ENCODE data around the gene SHBG. TPM values are rescaled to one million over a fixed set of nuclear protein-coding genes. Genes with fewer than 3 reads are reported as not detected.
A peak's percentile ranks its signal among the peaks of the same experiment; 100 is the strongest.

The SHBG gene
- total and polyA plus RNA-seq, 4 experiments from 2014 or later = not detected

- Histone ChIP-seq H3K4me1 (ENCODE audit: insufficient read depth, low read length) (peaks cover 42% of the 10 kb centered on the region), H3K27me3 (ENCODE audit: insufficient read depth, low read length) (no peaks in the 10 kb centered on the region), H3K27ac (ENCODE audit: low read depth, low read length) (peak overlapping the region; percentile 1), H3K4me3 (ENCODE audit: low read length in 2 of 2) (no peak overlapping the region), H3K36me3 (ENCODE audit: insufficient read depth, low read length) (peaks cover 8% of the 10 kb centered on the region), H3K9me3 (ENCODE audit: control insufficient read depth in 1 of 2, low read length in 2 of 2) (no peaks in the 10 kb centered on the region)
- H3K9me3 Mint-ChIP-seq = no peaks in the 10 kb centered on the region
- H3K27ac Mint-ChIP-seq = peak overlapping the region in 5 of 7 donors; percentile 23 to 63 (median 51)
- ChIA-PET CTCF (ENCODE audit: partially characterized antibody) (interaction anchor here (2.0 to 2.3 kb wide), 2 partner anchors 16 to 22 kb away, joined by 7 to 10 read pairs; partner anchors contain the start of genes SAT2 and SOX15), POLR2A (ENCODE audit: partially characterized antibody) (interaction anchor here (0.7 to 5.0 kb wide), 6 partner anchors 15 to 175 kb away, joined by 3 to 105 read pairs (median 4); partner anchors contain the start of genes MPDU1, SAT2, TP53 and WRAP53)
- DNase-seq = no peak
- no peaks in the 10 kb centered on the region for H3K27me3 Mint-ChIP-seq
- H3K4me1 Mint-ChIP-seq = peaks cover 25 to 53% (median 41%) of the 10 kb centered on the region in 4 donors
- H3K36me3 Mint-ChIP-seq = peaks cover 11 to 12% of the 10 kb centered on the region in 2 donors
- peak overlapping the region in 5 of 8 donors; percentile 70 to 95 (median 87) for H3K4me3 Mint-ChIP-seq
- intact Hi-C loops (cut with micrococcal nuclease) = no loop called here
Observed at GRCh38 chr17:7611635-7612293, 18.2 kb upstream of the SHBG start.

GRCh38 chr17:7612294-7612640 is 17.7 kb upstream of the SHBG start:
- ChIA-PET POLR2A (ENCODE audit: partially characterized antibody) (interaction anchor here (0.7 to 5.0 kb wide), 5 partner anchors 15 to 175 kb away, joined by 3 to 105 read pairs (median 4); partner anchors contain the start of genes MPDU1, SAT2, TP53 and WRAP53), CTCF (ENCODE audit: partially characterized antibody) (interaction anchor here (2.0 kb wide), 1 partner anchor 15 kb away, joined by 7 read pairs; the partner anchor contains the start of gene SAT2)
- intact Hi-C loops (cut with micrococcal nuclease) = no loop called here
- Histone ChIP-seq H3K4me3 (ENCODE audit: low read length in 2 of 2) (no peak overlapping the region), H3K27me3 (ENCODE audit: insufficient read depth, low read length) (no peaks in the 10 kb centered on the region), H3K4me1 (ENCODE audit: insufficient read depth, low read length) (peaks cover 42% of the 10 kb centered on the region), H3K27ac (ENCODE audit: low read depth, low read length) (peak overlapping the region; percentile 1), H3K36me3 (ENCODE audit: insufficient read depth, low read length) (peaks cover 8% of the 10 kb centered on the region), H3K9me3 (ENCODE audit: control insufficient read depth in 1 of 2, low read length in 2 of 2) (no peaks in the 10 kb centered on the region)
- peak overlapping the region in 7 of 8 donors; percentile 43 to 95 (median 85) for H3K4me3 Mint-ChIP-seq
- no peaks in the 10 kb centered on the region for H3K9me3 Mint-ChIP-seq
- peak overlapping the region in 6 of 7 donors; percentile 17 to 60 (median 30) for H3K27ac Mint-ChIP-seq
- peaks cover 25 to 53% (median 41%) of the 10 kb centered on the region in 4 donors for H3K4me1 Mint-ChIP-seq
- H3K27me3 Mint-ChIP-seq = no peaks in the 10 kb centered on the region
- DNase-seq = no peak
- H3K36me3 Mint-ChIP-seq = peaks cover 11 to 12% of the 10 kb centered on the region in 2 donors

GRCh38 chr17:7613769-7614424 is 16.0 kb upstream of the SHBG start:
- H3K9me3 Mint-ChIP-seq = no peaks in the 10 kb centered on the region
- H3K27me3 Mint-ChIP-seq = no peaks in the 10 kb centered on the region
- CTCF ChIA-PET (ENCODE audit: partially characterized antibody) = interaction anchor here (1.4 to 2.8 kb wide), 9 partner anchors 12 to 74 kb away, joined by 3 to 22 read pairs (median 6); partner anchors contain the start of genes ATP1B2, SAT2, SOX15 and TP53
- Histone ChIP-seq H3K36me3 (ENCODE audit: insufficient read depth, low read length) (peaks cover 8% of the 10 kb centered on the region), H3K27me3 (ENCODE audit: insufficient read depth, low read length) (no peaks in the 10 kb centered on the region), H3K4me3 (ENCODE audit: low read length in 2 of 2) (peak overlapping the region; percentile 60 to 74), H3K9me3 (ENCODE audit: control insufficient read depth in 1 of 2, low read length in 2 of 2) (no peaks in the 10 kb centered on the region), H3K4me1 (ENCODE audit: insufficient read depth, low read length) (peaks cover 42% of the 10 kb centered on the region), H3K27ac (ENCODE audit: low read depth, low read length) (peak overlapping the region; percentile 66)
- H3K36me3 Mint-ChIP-seq = peaks cover 11 to 12% of the 10 kb centered on the region in 2 donors
- intact Hi-C loops (cut with micrococcal nuclease) = loop anchor here (1.0 kb wide), 2 partner anchors 30 to 307 kb away; partner anchors contain the start of gene EIF5A
- peak overlapping the region; percentile 78 to 95 (median 87) for H3K27ac Mint-ChIP-seq
- DNase-seq = no peak
- H3K4me1 Mint-ChIP-seq = peaks cover 25 to 53% (median 41%) of the 10 kb centered on the region in 4 donors
- peak overlapping the region; percentile 82 to 95 (median 87) for H3K4me3 Mint-ChIP-seq
- POLR2A ChIA-PET (ENCODE audit: partially characterized antibody) = interaction anchor here (0.6 to 5.0 kb wide), 12 partner anchors 13 to 284 kb away, joined by 3 to 105 read pairs (median 5); partner anchors contain the start of genes MPDU1, NEURL4, POLR2A and SAT2

- H3K4me3 Mint-ChIP-seq = peak within 1 kb of the TSS; percentile 87 to 95 (median 93)
- peaks cover 22 to 49% (median 35%) of the 10 kb centered on the region in 4 donors for H3K4me1 Mint-ChIP-seq
- CTCF ChIA-PET (ENCODE audit: partially characterized antibody) = interaction anchor here (0.7 to 2.8 kb wide), 12 partner anchors 11 to 124 kb away, joined by 3 to 22 read pairs (median 6); partner anchors contain the start of genes ATP1B2, SAT2, SOX15 and TP53
- Histone ChIP-seq H3K9me3 (ENCODE audit: control insufficient read depth in 1 of 2, low read length in 2 of 2) (no peaks in the 10 kb centered on the region), H3K4me3 (ENCODE audit: low read length in 2 of 2) (peak within 1 kb of the TSS; percentile 74 to 78), H3K27ac (ENCODE audit: low read depth, low read length) (peak within 1 kb of the TSS; percentile 66), H3K4me1 (ENCODE audit: insufficient read depth, low read length) (peaks cover 42% of the 10 kb centered on the region), H3K36me3 (ENCODE audit: insufficient read depth, low read length) (peaks cover 8% of the 10 kb centered on the region), H3K27me3 (ENCODE audit: insufficient read depth, low read length) (no peaks in the 10 kb centered on the region)
- no peaks in the 10 kb centered on the region for H3K27me3 Mint-ChIP-seq
- POLR2A ChIA-PET (ENCODE audit: partially characterized antibody) = interaction anchor here (0.6 to 5.0 kb wide), 24 partner anchors 9 to 613 kb away, joined by 3 to 105 read pairs (median 4); partner anchors contain the start of genes ATP1B2, MPDU1, NEURL4 and POLR2A
- peak within 1 kb of the TSS; percentile 83 to 98 (median 97) for H3K27ac Mint-ChIP-seq
- intact Hi-C loops (cut with micrococcal nuclease) = loop anchor here (1.0 kb wide), 7 partner anchors 13 to 307 kb away; partner anchors contain the start of genes EIF5A, SAT2, SENP3 and TMEM256
- no peaks in the 10 kb centered on the region for H3K9me3 Mint-ChIP-seq
- peaks cover 10 to 11% of the 10 kb centered on the region in 2 donors for H3K36me3 Mint-ChIP-seq
- DNase-seq = peak; percentile 98 to 100 (median 99)
Observed at GRCh38 chr17:7614425-7615264, 15.3 kb upstream of the SHBG start, which contains the start of gene FXR2. TSS of gene FXR2 (minus strand) at chr17:7614897. CDS start at chr17:7614532, 365 bp downstream.

DNA sequence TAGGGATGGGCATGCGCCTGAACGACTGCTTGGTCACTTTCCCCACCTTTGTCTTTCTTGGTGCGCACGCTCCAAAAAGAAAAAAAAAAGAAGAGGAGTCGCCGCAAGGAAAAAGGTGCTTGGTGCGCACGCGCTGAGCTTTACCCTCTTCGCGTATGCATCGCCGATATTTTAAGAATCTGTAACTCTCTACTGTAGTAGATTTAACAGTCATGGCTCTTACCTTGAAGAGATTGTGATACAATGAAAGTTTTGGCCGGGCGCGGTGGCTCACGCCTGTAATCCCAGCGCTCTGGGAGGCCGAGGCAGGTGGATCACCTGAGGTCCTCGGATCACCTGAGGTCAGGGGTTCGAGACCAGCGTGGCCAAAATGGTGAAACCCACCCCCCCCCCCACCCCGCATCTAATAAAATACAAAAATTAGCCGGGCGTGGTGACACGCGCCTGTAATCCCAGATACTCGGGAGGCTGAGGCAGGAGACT is 14.6 kb upstream of the SHBG start:
- peak overlapping the region; percentile 74 to 78 for H3K4me3 ChIP-seq (ENCODE audit: low read length in 2 of 2)
- peak overlapping the region; percentile 86 to 95 (median 93) for H3K4me3 Mint-ChIP-seq
- intact Hi-C loops (cut with micrococcal nuclease) = loop anchor here (1.0 kb wide), 5 partner anchors 12 to 211 kb away; partner anchors contain the start of genes SAT2, SENP3, TMEM256 and WRAP53

DNA sequence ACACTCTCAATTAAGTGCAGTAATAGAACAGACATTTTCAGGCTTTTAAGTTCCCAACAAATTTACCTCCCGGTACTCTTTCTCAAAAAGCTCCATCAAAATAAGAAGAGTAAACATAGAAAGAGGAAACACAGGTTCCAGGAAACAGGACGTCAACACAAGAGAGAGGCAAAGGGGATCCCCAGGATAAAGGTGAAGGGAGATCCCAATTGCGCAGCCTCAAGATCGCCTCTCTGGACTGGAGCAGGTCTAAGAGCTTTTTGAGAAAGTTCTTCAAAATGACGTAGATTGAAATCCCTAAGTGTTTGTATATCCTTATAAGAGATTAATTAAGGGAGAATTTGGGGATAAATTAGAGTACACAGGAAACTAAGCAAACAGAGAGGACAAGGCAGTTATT is 11.3 kb upstream of the SHBG start:
- CTCF ChIA-PET (ENCODE audit: partially characterized antibody) = interaction anchor here (0.7 kb wide), 1 partner anchor 192 kb away, joined by 3 read pairs; no protein-coding TSS in a partner anchor
- Mint-ChIP-seq H3K27ac (no peak overlapping the region), H3K4me3 (no peak overlapping the region), H3K27me3 (no peaks in the 10 kb centered on the region), H3K4me1 (peaks cover 4 to 12% (median 5%) of the 10 kb centered on the region in 4 donors), H3K36me3 (peaks cover 0 to 5% of the 10 kb centered on the region in 2 donors), H3K9me3 (no peaks in the 10 kb centered on the region)
- Histone ChIP-seq H3K27ac (ENCODE audit: low read depth, low read length) (no peak overlapping the region), H3K4me1 (ENCODE audit: insufficient read depth, low read length) (peaks cover 6% of the 10 kb centered on the region), H3K27me3 (ENCODE audit: insufficient read depth, low read length) (no peaks in the 10 kb centered on the region), H3K9me3 (ENCODE audit: control insufficient read depth in 1 of 2, low read length in 2 of 2) (no peaks in the 10 kb centered on the region), H3K36me3 (ENCODE audit: insufficient read depth, low read length) (no peaks in the 10 kb centered on the region), H3K4me3 (ENCODE audit: low read length in 2 of 2) (no peak overlapping the region)
- no peak for DNase-seq
- intact Hi-C loops (cut with micrococcal nuclease) = no loop called here
- POLR2A ChIA-PET (ENCODE audit: partially characterized antibody) = no interaction called here

More for the DNA sequence above, 14.6 kb upstream of the SHBG start:
- no peak for DNase-seq
- no peaks in the 10 kb centered on the region for H3K9me3 ChIP-seq (ENCODE audit: control insufficient read depth in 1 of 2, low read length in 2 of 2)
- H3K27me3 ChIP-seq (ENCODE audit: insufficient read depth, low read length) = no peaks in the 10 kb centered on the region
- H3K4me1 Mint-ChIP-seq = peaks cover 22 to 43% (median 33%) of the 10 kb centered on the region in 4 donors
- ChIA-PET POLR2A (ENCODE audit: partially characterized antibody) (interaction anchor here (0.6 to 5.0 kb wide), 20 partner anchors 8 to 612 kb away, joined by 3 to 105 read pairs (median 4); partner anchors contain the start of genes ATP1B2, MPDU1, POLR2A and SAT2), CTCF (ENCODE audit: partially characterized antibody) (interaction anchor here (1.3 to 2.8 kb wide), 9 partner anchors 10 to 72 kb away, joined by 3 to 22 read pairs (median 4); partner anchors contain the start of genes SAT2, TP53 and WRAP53)
- H3K36me3 Mint-ChIP-seq = peaks cover 10% of the 10 kb centered on the region in 2 donors
- H3K27ac ChIP-seq (ENCODE audit: low read depth, low read length) = peak overlapping the region; percentile 61
- H3K27ac Mint-ChIP-seq = peak overlapping the region; percentile 83 to 98 (median 97)
- H3K27me3 Mint-ChIP-seq = no peaks in the 10 kb centered on the region
- H3K9me3 Mint-ChIP-seq = no peaks in the 10 kb centered on the region
- peaks cover 39% of the 10 kb centered on the region for H3K4me1 ChIP-seq (ENCODE audit: insufficient read depth, low read length)
- peaks cover 8% of the 10 kb centered on the region for H3K36me3 ChIP-seq (ENCODE audit: insufficient read depth, low read length)
